ENCODE data around the gene HCN1.
"Not testable (repeated sequence)": the region's sequence is repeated elsewhere in the genome, so short reads cannot be mapped to it uniquely, and the experiment has no call there.

Gene HCN1

DNA sequence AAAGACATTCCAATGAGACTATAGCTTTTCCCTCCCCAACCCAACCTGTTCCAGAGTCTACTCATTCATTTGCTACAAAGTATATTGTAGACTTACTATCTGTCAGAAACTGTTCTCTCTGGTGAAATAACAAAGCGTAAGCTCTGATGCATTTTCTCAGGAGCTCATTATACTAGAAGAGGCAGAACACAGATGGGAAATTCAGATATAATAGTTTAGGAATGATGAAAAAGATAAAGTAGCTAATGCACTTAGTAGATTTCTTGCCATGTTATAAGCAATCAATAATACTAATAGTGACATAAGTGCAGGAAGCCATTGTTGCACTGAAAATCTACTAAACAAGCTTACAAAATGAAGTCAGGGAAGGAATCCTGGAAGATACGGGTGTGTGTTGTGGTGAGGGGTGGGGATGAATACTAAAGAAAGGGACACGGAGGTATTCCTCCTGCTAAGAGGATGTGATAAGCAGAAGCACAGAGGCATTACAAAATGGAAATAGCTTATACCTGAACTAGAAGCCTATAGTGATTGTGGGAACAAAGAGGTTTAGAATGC is 78.2 kb downstream of the HCN1 start:
- DNase-seq (ENCODE audit: low read depth): no peak

- no peak for DNase-seq (ENCODE audit: low read depth)
Observed at GRCh38 chr5:45609661-45610060, 86.5 kb downstream of the HCN1 start.

- no peak for DNase-seq (ENCODE audit: low read depth)
Observed at GRCh38 chr5:45604092-45604491, 92.1 kb downstream of the HCN1 start.

DNA sequence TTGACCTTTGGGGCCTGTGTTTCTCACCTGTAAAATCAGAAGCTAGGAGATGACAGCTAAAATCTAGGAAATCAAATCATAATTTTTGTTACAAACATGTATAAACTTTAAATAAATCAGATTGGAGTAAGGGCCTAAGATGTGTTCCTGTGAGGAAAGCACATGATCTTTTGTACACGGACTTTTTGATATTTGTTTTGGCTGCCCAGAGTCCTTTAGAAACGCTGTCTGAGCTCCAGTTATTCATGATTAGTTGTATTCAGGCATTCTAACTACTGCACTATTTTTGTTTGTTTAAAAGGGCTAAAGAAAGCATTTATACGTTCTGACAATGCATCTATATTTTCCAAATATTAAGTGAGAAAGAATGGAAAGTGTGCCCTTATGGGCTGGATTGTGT is 94.8 kb downstream of the HCN1 start:
- DNase-seq (ENCODE audit: low read depth): no peak

DNA sequence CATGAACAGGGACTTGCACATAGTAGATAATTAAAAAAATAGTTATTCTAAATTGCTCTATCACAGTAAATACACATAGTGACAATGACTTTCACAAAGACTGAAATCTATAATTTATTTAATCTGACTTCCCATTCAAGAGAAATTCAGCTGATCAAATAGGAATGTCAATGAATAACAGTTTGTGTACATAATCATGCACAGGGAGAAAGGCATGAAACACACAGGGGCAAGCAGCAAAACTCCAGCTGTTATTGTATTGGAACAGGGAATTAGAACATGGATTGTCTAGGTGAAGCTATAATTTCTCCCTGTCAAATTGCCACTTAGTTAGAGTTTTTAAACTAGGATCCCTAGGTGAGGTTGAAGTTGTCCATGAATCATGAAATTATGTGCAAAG is 99.9 kb downstream of the HCN1 start:
- DNase-seq (ENCODE audit: low read depth): no peak

DNA sequence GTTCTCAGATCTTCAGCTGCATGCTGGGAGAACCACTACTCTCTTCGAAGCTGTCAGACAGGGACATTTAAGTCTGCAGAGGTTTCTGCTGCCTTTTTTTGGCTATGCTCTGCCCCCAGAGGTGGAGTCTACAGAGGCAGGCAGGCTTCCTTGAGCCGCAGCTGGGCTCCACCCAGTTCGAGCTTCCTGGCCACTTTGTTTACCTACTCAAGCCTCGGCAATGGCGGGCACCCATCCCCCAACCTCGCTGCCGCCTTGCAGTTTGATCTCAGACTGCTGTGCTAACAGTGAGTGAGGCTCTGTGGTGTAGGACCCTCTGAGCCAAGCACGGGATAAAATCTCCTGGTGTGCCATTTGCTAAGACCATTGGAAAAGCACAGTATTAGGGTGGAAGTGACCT is 110.2 kb downstream of the HCN1 start:
- not testable (repeated sequence) for DNase-seq (ENCODE audit: low read depth)

DNA sequence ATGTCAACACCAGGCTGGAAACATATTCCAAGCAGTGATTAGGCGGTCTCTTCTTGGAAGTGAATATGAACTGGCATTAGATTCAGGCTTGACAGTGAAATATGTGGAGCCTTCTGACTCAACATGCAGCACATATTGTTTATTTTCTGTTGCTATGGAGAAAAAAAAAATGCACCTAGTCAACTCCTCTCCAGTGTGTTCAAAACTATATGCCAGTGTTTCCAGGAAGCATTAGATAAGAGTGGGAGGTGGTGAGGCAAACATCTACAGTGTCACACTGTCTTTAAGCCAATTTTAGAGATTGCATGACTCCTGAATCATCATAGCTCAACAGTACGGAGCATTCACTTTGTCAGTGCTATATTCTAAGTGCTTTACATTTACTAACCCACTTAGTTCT is 117.9 kb downstream of the HCN1 start:
- DNase-seq (ENCODE audit: low read depth): no peak

DNA sequence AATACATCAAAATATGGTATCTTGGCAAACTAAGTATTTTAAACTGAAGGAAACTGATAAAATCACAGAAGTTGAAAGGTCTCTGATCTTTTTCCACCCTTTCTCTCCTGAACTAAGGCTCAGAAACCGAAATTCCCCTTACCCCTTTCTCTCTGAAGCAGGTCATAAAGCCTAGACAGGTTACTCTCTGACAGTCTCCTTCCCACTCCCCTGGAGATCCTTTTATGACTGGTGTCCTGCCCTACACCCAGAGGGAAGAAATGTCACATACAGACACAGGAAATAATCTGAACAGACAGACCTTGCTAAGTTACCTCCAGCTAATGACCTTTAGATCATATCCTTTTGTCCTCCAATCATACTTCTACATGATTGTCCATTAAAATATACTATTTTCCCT is 127.4 kb downstream of the HCN1 start:
- DNase-seq (ENCODE audit: low read depth): no peak

DNA sequence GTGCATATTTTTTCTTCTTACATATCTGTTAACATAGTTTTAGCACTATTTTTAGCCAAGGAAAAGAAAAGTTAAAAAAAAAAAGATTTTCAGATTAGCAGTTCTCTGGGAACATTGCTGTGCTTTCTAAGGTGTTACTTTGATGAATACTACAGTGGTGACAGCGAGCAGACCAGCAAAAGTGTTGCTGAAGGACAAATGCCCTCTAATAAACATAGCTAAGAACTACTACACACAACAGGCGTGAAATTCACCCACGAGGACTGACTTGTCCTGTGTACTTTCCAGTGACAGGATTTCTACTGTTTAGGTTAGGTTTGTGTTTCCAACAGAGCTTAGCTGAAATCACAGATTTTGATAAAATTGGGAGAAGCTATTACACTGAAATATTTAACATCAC is 153.8 kb downstream of the HCN1 start:
- DNase-seq (ENCODE audit: low read depth): no peak

DNA sequence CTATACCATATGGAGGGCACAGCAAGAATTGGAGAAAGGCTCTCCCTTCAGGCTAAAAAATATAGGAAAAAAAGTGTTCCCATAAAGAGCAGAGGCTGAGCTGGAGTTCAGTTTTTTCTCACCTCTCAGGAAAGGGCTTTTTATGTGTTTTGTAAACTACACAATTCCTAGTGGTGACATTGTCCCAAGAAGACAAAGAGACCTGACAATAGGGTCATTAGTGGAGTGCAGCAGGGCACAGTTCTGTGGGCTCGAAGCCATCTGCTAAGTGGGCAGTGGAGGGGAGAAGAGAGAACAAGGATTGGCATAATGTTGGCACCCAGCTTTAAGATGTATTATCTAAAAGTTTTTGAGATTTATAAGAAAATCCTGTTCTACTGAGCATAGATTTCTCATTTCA is 162.5 kb downstream of the HCN1 start:
- no peak for DNase-seq (ENCODE audit: low read depth)

DNA sequence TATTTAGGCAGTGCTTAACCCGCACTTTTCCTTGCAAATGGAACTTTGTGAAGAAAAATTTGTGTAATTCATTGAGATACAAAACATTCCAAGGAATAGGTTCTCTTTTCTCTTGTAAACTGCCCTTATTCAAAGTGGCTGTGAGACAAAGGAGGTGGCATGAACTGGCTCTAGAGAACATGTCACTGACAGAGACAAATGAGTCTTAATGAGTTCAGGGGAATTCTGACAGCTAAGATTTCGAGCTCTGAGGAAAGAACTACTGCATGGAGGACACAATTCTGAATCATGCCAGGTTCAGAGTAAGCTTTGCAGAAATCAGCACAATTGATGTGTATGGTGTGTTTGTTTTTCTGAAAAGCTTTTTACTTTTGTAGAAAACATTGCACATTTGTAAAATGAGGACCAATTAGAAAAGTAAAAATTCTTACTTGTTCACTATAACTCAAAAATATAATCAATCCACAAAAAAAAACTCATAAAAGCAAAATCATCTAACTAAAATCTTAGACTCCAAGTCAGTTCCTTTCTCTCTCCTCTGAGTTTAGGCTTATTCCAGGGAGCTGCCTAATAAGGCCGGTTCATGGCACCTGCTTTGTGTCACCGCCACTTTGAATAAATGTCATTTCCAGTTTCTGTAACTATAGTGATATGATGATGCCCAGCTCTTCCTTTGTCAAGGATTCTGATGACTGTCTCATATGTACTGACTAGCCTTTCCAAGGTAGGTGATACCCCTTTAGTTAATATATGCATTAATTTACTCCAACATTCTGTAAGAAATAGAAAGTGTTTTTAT is 163.2 kb downstream of the HCN1 start:
- DNase-seq (ENCODE audit: low read depth): no peak

DNA sequence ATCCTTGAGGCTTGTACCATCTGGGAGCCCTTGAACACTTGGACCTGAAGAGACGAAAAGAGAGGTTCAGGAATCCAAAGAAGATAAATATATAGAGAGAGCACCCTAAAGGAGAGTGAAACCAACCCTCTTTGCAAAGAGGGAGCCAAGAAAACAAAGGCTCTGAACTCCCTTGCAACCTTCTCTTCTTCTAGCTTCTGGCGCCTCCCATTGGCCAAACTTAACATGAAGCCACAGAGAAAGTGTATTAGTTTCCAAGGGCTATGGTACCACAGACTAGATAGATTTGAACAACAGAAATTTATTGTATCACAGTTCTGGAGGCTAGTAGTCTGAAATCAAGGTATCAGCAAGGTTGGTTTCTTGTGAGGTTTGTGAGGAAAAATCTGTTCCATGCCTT is 175.1 kb downstream of the HCN1 start:
- no peak for DNase-seq (ENCODE audit: low read depth)

GRCh38 chr5:45512521-45512920 is 183.7 kb downstream of the HCN1 start:
- no peak for DNase-seq (ENCODE audit: low read depth)

DNA sequence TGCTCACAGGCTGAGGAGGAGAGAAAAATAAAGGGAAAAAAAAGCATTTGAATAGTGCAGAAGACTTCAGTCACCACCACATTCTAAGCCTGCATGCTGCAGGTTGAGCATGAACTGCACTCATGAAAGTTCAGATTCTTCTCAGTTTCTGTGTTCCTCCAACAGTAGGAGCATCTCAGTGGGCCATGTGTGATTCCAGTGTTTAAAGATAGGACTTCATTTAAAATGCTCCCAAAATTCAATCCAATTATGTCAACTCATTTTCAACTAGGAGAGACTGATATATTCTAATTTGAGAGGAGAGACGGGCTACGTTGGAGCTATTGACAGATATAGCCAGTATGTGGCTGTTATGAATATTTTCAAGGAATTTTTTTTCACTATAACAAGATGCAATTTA is 186.8 kb downstream of the HCN1 start:
- DNase-seq (ENCODE audit: low read depth): no peak

DNA sequence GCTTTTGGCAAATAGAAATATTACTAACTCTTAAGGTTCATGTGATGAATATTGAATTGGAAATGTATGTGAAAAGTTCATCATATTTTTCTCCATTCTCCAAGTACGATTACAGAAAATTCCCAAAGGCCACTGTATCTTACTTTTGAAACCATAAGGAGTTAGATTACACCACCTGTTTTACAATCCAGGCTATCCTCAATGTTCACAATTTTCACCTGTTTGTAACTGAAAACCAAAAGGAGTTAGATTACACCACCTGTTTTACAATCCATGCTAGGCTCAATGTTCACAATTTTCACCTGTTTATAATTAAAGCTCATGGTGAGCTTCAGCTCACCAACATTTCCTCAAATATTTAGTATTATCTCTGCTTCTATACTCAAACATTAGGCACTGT is 188.0 kb downstream of the HCN1 start:
- no peak for DNase-seq (ENCODE audit: low read depth)

DNA sequence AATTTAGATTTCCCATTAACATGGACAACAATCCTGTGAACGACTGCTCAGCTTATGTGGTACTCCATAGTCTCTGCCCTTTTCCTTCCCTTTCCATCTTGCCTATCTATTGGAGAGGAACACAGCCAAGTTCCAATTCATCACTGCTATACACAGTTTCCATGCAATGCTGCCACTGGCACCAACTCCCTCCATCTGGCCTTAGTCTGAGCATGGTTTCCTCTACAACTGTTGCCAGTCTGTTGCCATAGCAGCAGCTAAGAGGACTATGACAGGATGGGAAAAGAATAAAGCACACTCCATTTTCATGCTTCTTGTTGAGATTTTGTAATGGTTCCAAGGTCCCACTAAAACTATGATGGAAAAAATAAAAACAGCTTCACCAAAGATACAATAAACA is 189.0 kb downstream of the HCN1 start:
- DNase-seq (ENCODE audit: low read depth): no peak

DNA sequence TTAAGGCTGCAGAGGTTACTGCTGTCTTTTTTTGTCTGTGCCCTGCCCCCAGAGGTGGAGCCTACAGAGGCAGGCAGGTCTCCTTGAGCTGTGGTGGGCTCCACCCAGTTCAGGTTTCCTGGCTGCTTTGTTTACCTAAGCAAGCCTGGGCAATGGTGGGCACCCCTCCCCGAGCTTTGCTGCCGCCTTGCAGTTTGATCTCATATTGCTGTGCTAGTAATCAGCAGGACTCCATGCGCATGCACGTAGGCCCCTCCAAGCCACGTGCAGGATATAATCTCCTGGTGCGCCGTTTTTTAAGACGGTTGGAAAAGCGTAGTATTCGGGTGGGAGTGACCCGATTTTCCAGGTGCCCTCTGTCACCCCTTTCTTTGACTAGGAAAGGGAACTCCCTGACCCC is 197.2 kb downstream of the HCN1 start:
- DNase-seq (ENCODE audit: low read depth): not testable (repeated sequence)

GRCh38 chr5:45491368-45491767 is 204.8 kb downstream of the HCN1 start:
- no peak for DNase-seq (ENCODE audit: low read depth)

DNA sequence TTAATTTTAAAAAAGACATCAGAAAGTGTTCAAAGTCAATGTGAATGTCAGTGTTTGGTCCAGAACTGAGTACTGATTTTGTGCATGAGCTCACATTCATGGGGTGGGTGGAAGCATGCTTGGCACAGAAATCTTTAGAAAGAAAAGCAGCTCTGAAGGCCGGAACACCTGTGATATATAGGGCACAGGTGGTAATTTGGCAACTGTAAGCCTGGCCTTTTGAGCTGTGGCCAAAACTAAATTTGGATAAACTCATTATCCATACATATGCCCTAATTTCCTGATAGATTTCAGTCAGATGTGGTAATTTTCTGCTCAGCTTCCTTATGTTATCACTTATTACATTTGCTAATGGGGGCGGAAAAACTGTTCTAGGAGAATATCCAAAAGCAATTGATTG is 211.4 kb downstream of the HCN1 start:
- no peak for DNase-seq (ENCODE audit: low read depth)

DNA sequence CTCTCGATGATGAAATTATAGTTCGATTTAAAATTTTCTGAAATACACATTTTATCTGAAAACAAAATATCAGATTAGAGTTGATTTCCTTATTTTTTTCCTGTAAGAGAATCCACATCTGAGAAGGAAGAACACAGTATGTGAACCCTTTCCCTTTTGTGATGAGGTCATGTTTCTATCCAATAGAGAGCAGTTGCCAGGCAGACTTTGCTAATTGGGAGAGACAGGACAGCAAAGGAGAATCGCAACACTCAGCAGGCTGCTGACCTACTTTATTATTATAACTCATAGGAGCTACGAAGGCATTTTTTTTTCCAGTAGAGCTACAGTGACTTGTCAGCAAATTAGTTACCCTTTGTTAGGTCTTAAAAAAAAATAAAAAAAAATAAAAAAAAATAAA is 242.1 kb downstream of the HCN1 start:
- no peak for DNase-seq (ENCODE audit: low read depth)

GRCh38 chr5:45444856-45445255 is 251.3 kb downstream of the HCN1 start:
- DNase-seq (ENCODE audit: low read depth): not testable (repeated sequence)

GRCh38 chr5:45440466-45440865 is 255.7 kb downstream of the HCN1 start:
- DNase-seq (ENCODE audit: low read depth): no peak

DNA sequence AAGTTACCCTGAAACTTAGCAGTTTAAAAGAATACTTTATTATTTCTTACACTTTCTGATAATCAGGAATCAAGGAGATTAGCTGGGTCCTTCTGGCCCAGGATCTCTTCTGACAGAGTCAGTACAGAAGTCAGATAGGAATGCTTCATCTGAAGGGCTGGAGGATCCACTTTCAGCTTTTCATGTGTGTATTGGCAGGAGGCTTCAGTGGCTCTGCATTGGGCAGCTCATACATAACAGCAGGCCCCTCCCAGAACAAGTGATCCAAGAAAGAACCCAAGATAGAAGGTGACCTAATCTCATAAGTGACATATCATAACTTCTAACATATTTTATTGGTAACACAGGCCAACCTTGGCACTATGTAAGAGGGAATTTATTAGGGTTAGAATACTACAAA is 258.4 kb downstream of the HCN1 start:
- no peak for DNase-seq (ENCODE audit: low read depth)
